ENCODE data around the gene STXBP4. TPM values are rescaled to one million over a fixed set of nuclear protein-coding genes. Genes with fewer than 3 reads are reported as not detected.

The STXBP4 gene
- total RNA-seq, 1 experiment from 2014 or later, result 16.5 TPM

DNA sequence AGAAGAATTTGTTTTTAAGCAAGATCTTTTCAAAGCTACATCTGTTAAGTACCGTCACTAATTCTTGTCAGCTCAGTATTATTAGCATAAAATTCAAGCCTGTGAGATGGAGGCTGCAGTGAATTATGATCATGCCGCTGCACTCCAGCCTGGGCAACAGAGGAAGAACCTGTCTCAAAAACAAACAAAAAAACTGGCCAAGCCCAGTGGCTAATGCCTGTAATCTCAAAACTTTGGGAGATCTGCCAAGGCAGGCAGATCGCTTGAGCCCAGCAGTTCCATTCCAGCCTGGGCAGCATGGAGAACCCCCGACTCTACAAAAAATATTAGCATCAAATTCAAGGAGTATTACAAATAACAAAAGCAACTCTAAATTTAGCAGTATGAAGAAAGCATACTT, 88.0 kb downstream of the STXBP4 start:
- Histone ChIP-seq H4K8ac (replicated peaks; ENCODE audit: insufficient read length, low read depth, low read length) (no peak overlapping the region), H3K4ac (ENCODE audit: low read depth, low read length) (no peak overlapping the region), H2BK15ac (ENCODE audit: low read depth, low read length) (no peak overlapping the region), H3K56ac (ENCODE audit: insufficient read length, low read depth, low read length) (no peak overlapping the region), H3K23ac (ENCODE audit: insufficient read length, low read depth, low read length) (no peak overlapping the region), H3K9ac (ENCODE audit: extremely low read depth, insufficient read length, low read length) (no peak overlapping the region), H4K5ac (ENCODE audit: insufficient read length, low read depth, low read length) (no peak overlapping the region), H2BK120ac (ENCODE audit: low read depth, low read length, poor library complexity, severe bottlenecking) (no peak overlapping the region), H3T11ph (ENCODE audit: low read length) (no peak overlapping the region), H3K79me2 (ENCODE audit: insufficient read depth, low read length) (no peaks in the 10 kb centered on the region), H2AK5ac (ENCODE audit: insufficient read length, low read length) (no peak overlapping the region), H3K79me1 (ENCODE audit: insufficient read depth, low read depth, low read length, poor library complexity, severe bottlenecking) (no peaks in the 10 kb centered on the region), H4K91ac (ENCODE audit: insufficient read length, low read depth, low read length) (no peak overlapping the region), H2BK20ac (ENCODE audit: low read depth, low read length, poor library complexity, severe bottlenecking) (no peak overlapping the region), H3K18ac (ENCODE audit: insufficient read length, low read depth, low read length) (no peak overlapping the region), H2AFZ (ENCODE audit: low read length) (no peak overlapping the region), H3K9me3 (ENCODE audit: control insufficient read depth, low read depth, low read length) (no peaks in the 10 kb centered on the region), H4K20me1 (ENCODE audit: control insufficient read depth, insufficient read depth, insufficient read length) (no peaks in the 10 kb centered on the region), H3K14ac (ENCODE audit: insufficient read depth, low read length) (no peak overlapping the region), H3K4me2 (ENCODE audit: insufficient read depth, insufficient read length, low read length) (no peak overlapping the region), H3K4me1 (ENCODE audit: insufficient read depth, low read length) (no peaks in the 10 kb centered on the region), H2BK12ac (ENCODE audit: insufficient read length, low read depth, low read length) (no peak overlapping the region), H3K27ac (ENCODE audit: insufficient read length, low read depth, low read length) (no peak overlapping the region), H3K23me2 (ENCODE audit: insufficient read length, low read depth, low read length, poor library complexity, severe bottlenecking) (no peaks in the 10 kb centered on the region), H2BK5ac (ENCODE audit: insufficient read length, low read length) (no peak overlapping the region), H3K27me3 (ENCODE audit: insufficient read depth, low read length) (no peaks in the 10 kb centered on the region)
- no CpG with 5 or more reads among the region's 4 CpGs for WGBS (ENCODE audit: extremely low coverage, insufficient read length, low lambda C conversion rate)
- no peaks in the 10 kb centered on the region for H3K27me3 Mint-ChIP-seq (ENCODE audit: low read depth)
- H3K4me1 Mint-ChIP-seq, result no peaks in the 10 kb centered on the region
- DNase-seq, result no peak
- no peaks in the 10 kb centered on the region for H3K9me3 Mint-ChIP-seq
- H3K36me3 Mint-ChIP-seq (ENCODE audit: insufficient read depth in 1 of 3, low read depth in 3 of 3), result no peaks in the 10 kb centered on the region
- H3K4me3 Mint-ChIP-seq, result no peak overlapping the region
- TF ChIP-seq, protein P1, sequence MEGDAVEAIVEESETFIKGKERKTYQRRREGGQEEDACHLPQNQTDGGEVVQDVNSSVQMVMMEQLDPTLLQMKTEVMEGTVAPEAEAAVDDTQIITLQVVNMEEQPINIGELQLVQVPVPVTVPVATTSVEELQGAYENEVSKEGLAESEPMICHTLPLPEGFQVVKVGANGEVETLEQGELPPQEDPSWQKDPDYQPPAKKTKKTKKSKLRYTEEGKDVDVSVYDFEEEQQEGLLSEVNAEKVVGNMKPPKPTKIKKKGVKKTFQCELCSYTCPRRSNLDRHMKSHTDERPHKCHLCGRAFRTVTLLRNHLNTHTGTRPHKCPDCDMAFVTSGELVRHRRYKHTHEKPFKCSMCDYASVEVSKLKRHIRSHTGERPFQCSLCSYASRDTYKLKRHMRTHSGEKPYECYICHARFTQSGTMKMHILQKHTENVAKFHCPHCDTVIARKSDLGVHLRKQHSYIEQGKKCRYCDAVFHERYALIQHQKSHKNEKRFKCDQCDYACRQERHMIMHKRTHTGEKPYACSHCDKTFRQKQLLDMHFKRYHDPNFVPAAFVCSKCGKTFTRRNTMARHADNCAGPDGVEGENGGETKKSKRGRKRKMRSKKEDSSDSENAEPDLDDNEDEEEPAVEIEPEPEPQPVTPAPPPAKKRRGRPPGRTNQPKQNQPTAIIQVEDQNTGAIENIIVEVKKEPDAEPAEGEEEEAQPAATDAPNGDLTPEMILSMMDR (conservative IDR thresholded peaks at IDR 0.05), result no peak
- no peak overlapping the region for H3K27ac Mint-ChIP-seq

Data from H9 (cell line).